ENCODE measurements around the gene H2BW1. TPM values are rescaled to one million over a fixed set of nuclear protein-coding genes. Genes with fewer than 3 reads are reported as not detected.

Gene H2BW1
- total RNA-seq, 1 experiment from 2014 or later: not detected

GRCh38 chrX:104008831-104009230 is 4.7 kb downstream of the H2BW1 start:
- Histone ChIP-seq H3K4me1 (ENCODE audit: control insufficient read depth in 1 of 2, insufficient read depth in 2 of 2, low read length in 2 of 2) (no peaks in the 10 kb centered on the region), H3K9ac (ENCODE audit: low read length) (no peak overlapping the region), H3K4me3 (replicated peaks in 1 of 2; ENCODE audit: low read depth in 1 of 2, low read length in 2 of 2) (no peak overlapping the region), H4K20me1 (ENCODE audit: insufficient read depth) (no peaks in the 10 kb centered on the region), H3K9me2 (ENCODE audit: insufficient read depth) (no peaks in the 10 kb centered on the region), H2AFZ (ENCODE audit: low read depth, low read length, poor library complexity, severe bottlenecking) (no peak overlapping the region), H3K36me3 (ENCODE audit: control insufficient read depth in 1 of 2, insufficient read depth in 2 of 2, low read length in 2 of 2) (no peaks in the 10 kb centered on the region), H3K4me2 (ENCODE audit: low read length) (no peak overlapping the region), H3K27me3 (ENCODE audit: insufficient read depth, low read length) (peaks cover 14% of the 10 kb centered on the region; the same call in 1 of the 2 replicates), H3K9me3 (ENCODE audit: control insufficient read depth in 1 of 2, insufficient read depth in 1 of 2, low read depth in 1 of 2, low read length in 2 of 2) (no peaks in the 10 kb centered on the region), H3K79me2 (ENCODE audit: insufficient read depth, low read length) (no peaks in the 10 kb centered on the region), H3K27ac (ENCODE audit: low read depth, low read length) (no peak overlapping the region)
- ATAC-seq (no peak), DNase-seq (ENCODE audit: low read depth, low spot score) (no peak)
- TF ChIP-seq ATF3 (IDR thresholded peaks at IDR 0.05) (no peak), EGR1 (IDR thresholded peaks at IDR 0.05; ENCODE audit: low read depth) (no peak), CTCF (IDR thresholded peaks at IDR 0.05 in 2 of 3, conservative IDR thresholded peaks at IDR 0.05 in 1 of 3; ENCODE audit: borderline replicate concordance in 1 of 3, insufficient read depth in 1 of 3, low read depth in 2 of 3, low read length in 2 of 3) (no peak), CEBPB (IDR thresholded peaks at IDR 0.05; ENCODE audit: low read depth) (no peak), POLR2AphosphoS5 (IDR thresholded peaks at IDR 0.05; ENCODE audit: low read depth, low read length) (no peak), SP1 (IDR thresholded peaks at IDR 0.05; ENCODE audit: low read depth) (no peak), EZH2 (IDR thresholded peaks at IDR 0.05) (no peak), FOSL1 (IDR thresholded peaks at IDR 0.05; ENCODE audit: low read depth) (no peak), ZFX (IDR thresholded peaks at IDR 0.05) (no peak), EZH2phosphoT487 (IDR thresholded peaks at IDR 0.05; ENCODE audit: borderline replicate concordance) (no peak), TCF7L2 (IDR thresholded peaks at IDR 0.05; ENCODE audit: borderline replicate concordance, extremely low read depth, insufficient read depth, insufficient read length) (no peak)
- intact Hi-C loops (cut with micrococcal nuclease): no loop called here
- ChIA-PET CTCF (no interaction called here), POLR2A (no interaction called here), RAD21 (ENCODE audit: low non-redundant PET in 1 of 2, low total read pairs in 2 of 2, uncharacterized antibody in 2 of 2, unreplicated experiment in 2 of 2) (no interaction called here)
- BruUV-seq (replicated peaks): no TSS peak
